HG03575 (cell line): ENCODE measurements around the gene MPIG6B.

Experiments used
- ATAC-seq: cut with Tn5 transposase; IDR thresholded peaks from one replicate; pipeline ENCODE4 v1.9.1; 2021; ENCODE audit not compliant: unreplicated experiment, insufficient number of reproducible peaks, low FRiP score; ENCODE audit errors: extremely low read depth

MPIG6B gene

DNA sequence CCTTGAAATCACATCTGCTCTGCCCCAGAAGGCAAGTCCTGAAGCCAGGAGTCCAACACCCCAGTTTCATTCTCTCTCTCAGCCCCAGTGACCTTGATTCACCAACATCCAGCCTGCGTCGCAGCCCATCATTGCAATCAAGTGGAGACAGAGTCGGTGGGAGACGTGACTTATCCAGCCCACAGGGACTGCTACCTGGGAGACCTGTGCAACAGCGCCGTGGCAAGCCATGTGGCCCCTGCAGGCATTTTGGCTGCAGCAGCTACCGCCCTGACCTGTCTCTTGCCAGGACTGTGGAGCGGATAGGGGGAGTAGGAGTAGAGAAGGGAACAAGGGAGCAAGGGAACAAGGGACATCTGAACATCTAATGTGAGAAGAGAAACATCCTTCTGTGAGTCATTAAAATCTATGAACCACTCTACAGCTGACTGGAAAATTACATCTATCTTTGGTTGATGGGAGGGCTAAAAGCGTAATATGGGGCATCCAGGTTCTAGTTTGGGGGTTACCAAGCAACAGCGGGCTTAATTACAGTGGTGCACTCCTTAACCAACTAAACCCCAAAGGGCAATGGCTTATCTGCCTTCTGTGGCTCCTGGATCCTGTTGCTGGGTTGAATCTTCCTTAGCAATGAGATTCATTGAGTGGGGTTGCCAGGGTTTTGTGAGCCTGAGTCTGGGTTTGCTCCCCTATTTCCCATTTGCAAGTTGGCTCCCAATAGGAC lies 5.5 kb upstream of the MPIG6B start:
- no peak for ATAC-seq

DNA sequence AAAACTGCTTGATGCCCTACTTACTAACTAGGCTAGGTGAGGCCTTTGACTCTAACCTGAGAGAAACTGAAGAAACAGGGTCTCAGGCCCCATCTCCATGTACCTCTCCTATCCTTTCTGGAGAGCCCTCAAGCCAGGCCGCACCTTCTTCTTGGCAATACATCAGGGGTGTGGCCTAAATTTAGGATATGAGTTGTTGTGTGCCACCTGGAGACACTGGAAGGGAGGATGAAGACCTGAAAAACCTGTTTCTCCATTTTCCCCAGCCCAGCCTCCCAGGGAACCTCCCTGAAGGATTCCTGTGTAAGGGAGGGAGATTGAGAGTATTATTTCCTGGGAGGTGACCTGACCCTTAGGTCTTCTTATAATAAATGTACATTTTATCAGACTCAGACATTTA lies 4.9 kb upstream of the MPIG6B start:
- ATAC-seq, result no peak

DNA sequence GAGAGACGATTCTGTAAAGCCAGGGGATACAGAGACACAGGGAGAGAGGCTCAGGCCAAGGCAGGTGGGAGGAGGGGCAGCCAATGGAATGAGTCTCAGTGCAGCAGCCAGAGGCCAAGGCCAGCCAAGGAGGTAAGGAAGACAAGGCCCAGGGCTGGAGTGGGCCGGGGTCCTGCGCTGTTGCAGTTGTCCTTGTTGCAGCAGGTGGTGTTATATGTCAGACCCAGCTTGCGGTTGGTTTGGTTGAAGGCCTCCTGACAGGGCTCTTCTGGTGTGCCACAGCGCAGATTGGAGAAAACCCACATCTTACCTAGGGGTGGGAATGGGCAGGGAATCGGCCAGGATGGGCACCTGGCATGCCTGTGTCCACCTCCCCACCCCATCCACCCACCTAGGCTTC lies 4.2 kb upstream of the MPIG6B start:
- no peak for ATAC-seq

DNA sequence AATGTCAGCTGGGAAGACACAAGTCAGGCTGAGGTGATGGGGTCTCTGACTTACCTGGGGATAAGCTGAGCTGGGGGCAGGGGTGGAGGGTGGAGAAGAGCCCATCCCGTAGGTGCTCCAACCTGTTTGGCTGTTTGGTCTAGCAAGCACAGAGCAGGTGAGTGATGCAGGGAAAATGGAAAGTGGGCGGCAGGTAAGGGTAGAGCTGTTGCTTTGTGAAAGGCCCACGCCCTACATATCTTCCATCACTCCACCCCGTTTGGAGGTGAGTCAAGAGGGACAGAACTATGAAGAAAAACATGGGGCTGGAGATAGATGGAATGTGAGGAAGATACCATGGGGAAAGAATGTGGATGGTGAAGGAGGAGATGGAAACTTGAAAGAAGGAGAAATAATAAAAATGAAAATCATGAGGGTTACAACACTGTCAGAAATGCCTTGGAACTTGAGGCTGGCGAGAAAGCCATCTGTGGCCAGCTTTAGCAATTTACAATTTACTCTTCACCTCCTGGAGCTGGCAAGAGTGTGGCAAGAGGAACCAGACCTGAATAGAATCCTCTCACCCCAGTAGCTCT lies 2.9 kb upstream of the MPIG6B start:
- ATAC-seq, result no peak

DNA sequence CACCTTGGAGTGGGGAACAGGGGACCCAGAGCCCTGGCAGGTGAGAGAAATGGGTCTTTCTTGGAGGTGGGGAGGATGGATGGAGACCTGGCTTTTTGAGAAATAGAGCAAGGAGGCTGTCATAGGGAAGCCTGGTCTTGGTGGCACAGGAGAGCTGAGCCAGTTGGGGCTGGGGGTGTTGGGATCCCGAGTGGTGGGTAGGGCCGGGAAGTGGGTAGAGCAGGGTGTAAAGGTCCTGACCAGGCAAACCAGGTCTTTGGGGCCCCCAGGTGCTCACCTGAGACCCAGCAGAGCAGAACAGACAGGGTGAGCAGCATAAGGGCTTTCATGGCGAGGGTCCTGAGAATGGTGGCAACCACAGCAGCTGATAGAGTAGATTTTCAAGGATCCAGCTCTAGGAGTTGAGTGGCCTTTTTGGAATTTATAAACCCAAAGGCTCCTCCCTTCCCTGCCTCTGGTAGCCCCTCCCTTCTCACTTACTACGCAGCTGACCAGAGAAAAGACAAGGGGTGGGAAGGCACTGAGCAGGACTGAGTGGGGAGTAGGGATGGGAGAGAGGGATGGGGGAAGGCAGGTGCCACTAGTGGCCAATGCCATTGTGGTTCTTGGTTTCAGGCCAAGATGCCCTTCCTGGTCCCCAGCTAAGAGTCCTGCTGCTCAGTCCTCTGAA lies 1.7 kb upstream of the MPIG6B start, which contains the start of gene LY6G6C:
LY6G6C (minus strand) TSS at position 396 of the 670 bp plus-strand sequence; CDS start at position 329, 67 bp downstream.
- no peak for ATAC-seq

DNA sequence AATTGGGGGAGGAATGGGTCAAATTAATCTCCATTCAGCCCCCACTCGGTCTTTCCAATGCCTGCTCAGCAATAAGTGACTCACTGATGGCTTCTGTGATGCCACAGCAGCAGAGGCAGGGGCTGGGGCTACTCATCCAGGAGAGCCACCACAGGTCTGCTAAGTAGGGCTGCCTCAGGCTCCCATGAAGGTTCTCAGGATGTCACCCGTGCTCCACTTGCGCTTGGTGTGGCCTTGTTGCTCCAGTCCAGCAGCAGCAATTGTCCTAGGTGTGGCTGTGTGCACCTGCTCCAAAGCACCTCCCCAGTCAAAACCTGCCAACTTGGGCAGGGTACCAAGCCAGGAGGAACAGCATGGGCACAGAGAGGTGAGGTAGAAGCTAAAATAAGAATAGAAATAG lies 1.0 kb upstream of the MPIG6B start:
- no peak for ATAC-seq

GRCh38 chr6:31723980-31724691 lies 963 bp downstream of the MPIG6B start:
- ATAC-seq, result no peak

DNA sequence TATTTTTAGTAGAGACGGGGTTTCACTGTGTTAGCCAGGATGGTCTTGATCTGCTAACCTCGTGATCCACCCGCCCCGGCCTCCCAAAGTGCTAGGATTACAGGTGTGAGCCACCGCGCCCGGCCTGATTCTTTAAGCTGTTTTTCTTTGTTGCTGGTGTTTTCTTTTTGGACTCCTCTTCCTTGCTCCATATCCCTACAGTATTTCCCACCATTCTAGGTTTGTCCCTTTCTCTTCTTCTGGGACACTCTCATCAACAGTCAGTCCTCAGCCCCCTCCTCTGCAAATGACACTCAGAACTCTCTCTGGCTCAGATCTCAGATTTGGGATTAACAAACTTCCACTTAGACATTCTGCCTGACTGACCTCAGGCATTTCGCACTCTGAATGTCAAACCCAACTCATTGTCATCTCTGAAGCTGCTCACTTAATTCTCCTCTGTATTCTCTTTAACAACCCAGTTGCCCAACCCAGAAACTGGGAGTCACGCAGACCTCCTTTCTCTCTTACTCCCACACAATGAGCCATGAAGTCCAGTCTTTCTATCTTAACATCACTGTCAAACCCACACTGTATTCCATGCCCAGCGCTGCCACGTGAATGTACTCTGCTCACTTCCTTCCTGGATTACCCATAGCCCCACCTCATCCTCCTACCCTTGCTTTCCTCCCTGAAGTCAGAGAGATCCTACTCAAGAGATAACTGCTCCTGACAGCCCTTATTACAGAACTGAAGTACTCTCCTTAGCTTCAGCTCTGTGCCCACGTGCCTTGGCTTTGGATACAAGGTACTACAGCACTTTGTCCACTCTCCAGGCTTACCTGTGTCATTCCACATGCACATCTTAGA lies 2.6 kb downstream of the MPIG6B start:
- ATAC-seq, result no peak

DNA sequence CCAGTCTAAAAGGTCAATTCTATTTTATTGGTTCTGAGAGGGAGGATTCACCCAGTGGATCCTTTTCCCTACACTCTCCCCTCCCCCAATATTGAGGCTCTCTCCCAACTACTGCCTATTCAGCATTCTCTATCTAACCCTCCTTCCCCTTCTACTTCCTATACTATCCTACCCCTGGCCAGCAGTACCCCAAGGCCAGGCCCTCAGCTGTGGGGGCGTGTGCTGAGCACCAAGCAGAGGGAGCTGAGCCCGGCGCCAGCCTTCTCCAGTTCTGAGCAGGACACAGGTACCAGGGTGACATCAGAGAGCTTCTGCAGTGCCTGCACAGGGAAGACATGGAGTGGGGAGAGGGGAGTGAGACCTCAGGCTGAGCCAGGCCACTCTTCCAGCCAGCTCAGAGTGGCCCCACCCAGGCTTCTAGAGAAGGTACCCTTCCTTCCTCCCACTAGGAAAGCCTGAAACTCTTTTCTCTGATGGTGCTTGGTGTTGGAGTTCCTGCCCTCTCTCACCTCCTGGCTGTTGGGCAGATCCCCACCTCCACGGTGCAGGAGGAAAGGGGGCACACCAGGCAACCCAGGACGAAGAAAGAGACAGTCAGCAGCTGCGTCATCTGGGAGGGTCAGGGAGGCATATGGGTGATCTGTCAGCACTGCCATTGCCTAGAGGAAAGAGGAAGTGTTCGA lies 4.0 kb downstream of the MPIG6B start:
- ATAC-seq, result no peak

- no peak for ATAC-seq
Measured at GRCh38 chr6:31727717-31728671, 4.8 kb downstream of the MPIG6B start.

- ATAC-seq, result no peak
Measured at GRCh38 chr6:31728767-31729514, 5.8 kb downstream of the MPIG6B start, which contains the start of gene DDAH2. TSS of gene DDAH2 (minus strand) at chr6:31729299. CDS start at chr6:31729161, 138 bp downstream.

GRCh38 chr6:31729515-31729978 lies 6.4 kb downstream of the MPIG6B start:
- no peak for ATAC-seq

GRCh38 chr6:31729979-31730630 lies 6.9 kb downstream of the MPIG6B start:
- no peak for ATAC-seq

DNA sequence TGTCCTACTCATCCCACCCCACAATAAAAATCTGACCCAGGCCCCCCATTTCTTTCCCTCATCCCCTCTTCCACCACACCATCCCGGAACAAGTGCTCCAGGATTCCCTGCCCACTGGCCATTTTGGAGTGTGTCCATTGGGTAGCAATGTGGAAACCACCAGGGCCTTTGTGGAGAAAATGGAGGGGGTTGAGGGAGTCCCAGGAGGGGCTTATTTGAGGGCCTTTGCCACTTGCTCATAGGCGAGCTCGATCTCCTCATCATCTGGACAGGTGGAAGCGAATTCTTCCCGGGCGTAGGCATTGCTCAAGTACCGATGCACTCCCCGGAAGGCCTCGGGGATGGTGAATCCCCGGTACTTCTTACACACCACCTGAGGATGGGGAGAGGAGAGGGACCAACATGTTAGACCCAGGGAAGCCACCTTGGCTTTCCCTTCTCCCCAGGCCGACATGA lies 7.5 kb downstream of the MPIG6B start:
- ATAC-seq, result no peak

DNA sequence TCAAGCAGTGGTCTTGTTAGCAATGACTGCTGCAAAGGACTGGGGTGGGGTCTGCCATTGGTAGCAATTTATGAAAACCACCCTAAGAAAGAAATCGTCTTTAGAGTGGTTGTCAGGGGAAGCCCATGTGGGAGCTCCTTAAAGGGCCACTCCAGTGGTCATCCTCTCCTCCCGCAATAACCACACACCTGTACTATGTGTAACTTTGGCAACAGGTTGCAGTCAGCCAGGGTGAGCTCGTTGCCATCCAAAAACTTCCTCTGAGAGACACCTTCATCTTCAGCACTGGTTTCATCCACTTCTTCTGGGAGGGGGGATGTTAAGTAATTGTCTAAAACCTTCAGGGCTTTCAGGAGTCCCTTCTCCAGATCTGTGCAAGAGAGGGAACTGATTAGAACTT lies 8.9 kb downstream of the MPIG6B start:
- ATAC-seq, result no peak

- ATAC-seq, result no peak
Measured at GRCh38 chr6:31733734-31734133, 10.6 kb downstream of the MPIG6B start.
